NCI-H510A (cell line): ENCODE measurements around the gene PXK.
A peak's percentile ranks its signal among the peaks of the same experiment; 100 is the strongest.
"Not testable (repeated sequence)": the region's sequence is repeated elsewhere in the genome, so short reads cannot be mapped to it uniquely, and the experiment has no call there.

ENCODE experiments used
- DNase-seq: peaks from one replicate; lab custom pipeline; 2025; lab: John Stamatoyannopoulos, UW

PXK gene

DNA sequence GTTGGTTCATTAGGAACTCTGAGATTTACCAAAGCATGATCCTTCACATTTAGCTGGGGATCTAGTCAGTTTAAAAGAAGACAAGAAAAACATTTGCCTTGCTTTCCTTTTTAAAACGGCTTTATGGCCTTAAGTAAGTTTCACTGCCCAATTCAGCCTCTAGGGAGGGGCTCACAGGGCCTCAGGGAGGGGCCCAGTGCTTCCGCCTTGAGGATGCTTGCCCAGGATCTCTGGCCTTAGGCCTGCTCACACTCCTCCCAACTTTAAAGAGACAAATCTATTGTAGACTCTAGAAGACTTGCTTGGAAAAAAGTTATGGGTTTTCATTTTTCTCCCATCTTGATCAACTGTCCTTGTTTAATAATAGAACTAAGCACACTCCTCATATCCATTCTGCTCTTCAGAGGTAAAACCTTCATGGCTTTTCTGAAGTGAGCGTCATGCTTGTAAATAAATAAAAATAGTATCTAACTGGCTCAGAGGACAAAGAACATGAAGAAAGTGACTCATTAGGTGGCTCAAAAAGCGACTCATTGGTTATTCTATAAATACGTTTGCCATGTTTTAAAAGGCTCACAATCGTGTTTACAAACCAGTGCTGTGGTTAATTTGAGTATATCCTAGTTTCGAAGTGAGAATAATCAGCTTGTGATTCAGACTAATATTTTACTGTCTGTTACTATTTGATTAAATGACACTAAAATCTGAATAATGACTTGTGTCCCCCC is 87.3 kb downstream of the PXK start:
- DNase-seq: no peak

- no peak for DNase-seq
These were observed 88.3 kb downstream of the PXK start for GRCh38 chr3:58421004-58421403.

- DNase-seq: no peak
These were observed 90.1 kb downstream of the PXK start for GRCh38 chr3:58422756-58423325.

- DNase-seq: no peak
These were observed 91.9 kb downstream of the PXK start for GRCh38 chr3:58424613-58425012.

GRCh38 chr3:58425782-58426181 is 93.1 kb downstream of the PXK start:
- DNase-seq: no peak

DNA sequence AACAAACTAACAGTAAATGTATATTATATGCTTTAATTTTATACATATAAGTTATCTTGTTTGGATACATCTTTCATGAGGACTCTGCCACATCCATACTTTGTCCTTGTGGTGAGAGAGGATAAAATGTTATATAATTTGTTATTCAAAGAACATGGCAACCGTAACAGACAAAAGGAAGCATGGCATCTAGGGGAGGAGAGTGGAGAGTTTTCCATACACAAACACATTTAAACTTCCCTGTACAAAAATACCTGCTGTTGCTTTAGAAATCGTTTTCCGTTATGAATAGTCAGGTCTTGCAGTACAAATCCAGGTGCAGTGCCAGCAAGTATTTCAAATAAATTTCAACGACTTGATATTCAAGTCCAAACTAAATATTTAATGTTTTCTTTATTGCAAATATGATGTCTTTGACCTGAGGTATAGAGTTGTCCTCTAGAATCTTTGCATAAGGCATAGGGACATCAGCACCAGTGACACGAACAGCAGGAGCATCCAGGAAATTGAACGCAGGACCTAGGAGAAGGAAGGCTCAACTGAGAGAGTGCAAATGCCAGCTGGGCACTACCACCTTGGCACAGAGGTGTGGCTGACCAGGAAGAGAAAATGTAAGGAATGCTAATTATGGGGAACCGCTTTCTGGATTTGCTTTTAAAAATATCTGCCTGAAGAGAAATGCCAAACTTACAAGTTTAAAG is 95.1 kb downstream of the PXK start:
- no peak for DNase-seq

- no peak for DNase-seq
These were observed 97.0 kb downstream of the PXK start for GRCh38 chr3:58429657-58430056.

DNA sequence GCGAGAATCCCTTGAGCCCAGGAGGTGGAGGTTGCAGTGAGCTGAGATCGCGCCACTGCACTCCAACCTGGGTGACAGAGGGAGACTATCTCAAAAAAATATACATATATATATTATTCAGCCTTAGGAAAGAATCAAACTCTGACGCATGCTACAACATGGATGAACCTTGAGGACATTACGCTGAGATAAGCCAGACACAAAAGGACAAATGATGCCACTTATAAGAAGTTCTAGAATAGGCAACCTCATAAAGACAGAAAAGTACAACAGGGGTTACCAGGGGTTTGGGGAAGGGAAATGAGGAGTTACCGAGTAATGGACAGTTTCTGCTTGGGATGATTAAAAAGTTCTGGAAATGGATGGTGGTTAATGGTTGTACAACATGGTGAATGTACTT is 100.2 kb downstream of the PXK start:
- DNase-seq: no peak

DNA sequence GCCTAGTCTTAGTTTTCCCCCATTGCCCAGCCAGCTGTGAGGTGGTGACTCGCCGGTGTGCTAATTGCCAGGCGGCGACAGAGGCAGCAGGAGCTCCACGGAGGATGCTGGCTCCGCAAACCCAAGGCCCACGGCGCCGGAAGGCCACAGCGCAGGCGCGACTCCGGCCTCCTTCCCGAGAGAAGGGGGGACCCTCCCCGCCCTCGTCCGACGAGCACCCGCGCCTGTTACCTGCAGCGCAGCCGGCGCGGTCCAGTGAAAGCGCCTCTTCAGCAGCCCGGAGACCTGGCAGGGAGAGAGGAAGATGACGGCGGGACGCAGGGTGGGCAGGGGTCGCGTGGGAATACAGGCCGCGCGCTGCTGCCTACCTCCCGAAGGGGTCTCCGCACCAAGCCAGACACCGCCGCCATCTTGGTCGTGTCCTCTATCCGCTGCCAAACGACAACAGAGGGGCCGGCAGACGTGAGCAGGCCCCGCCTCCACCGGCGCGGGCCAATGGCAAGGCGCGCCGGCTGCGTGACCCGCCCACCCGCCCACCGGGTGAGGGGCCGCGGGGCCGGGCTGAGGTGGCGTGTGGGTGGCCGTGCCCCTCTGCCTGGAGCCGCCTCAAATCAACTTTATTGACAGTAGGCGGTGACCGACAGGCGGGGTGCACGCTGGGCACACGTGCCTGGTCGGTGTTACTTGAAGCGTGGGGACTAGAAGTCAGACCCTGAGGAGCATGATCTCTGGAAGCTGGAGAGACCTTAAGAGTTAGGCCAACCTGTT is 100.9 kb downstream of the PXK start, which contains the start of gene PDHB:
Gene PDHB, minus strand, starts transcription at position 433 of the 768 bp plus-strand sequence. Its CDS starts 23 bp downstream, at position 410.
- DNase-seq: peak; percentile 61

DNA sequence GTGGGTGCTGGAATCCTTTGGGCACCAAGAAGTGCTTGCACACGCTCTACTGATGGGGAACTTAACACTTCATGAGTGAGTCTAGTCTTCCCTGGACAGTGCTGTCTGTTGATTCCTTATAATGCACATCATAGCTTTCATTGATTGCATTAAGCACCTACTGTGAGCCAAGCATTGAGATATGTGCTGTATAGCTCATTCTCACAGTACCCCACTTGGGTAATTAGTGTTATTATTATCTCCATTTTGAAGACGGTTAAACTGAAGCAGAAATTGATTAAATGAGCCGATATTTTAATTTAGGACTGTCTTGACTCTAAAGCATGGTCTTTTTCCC is 101.4 kb downstream of the PXK start:
- DNase-seq: no peak

GRCh38 chr3:58434511-58434910 is 101.8 kb downstream of the PXK start:
- DNase-seq: no peak

DNA sequence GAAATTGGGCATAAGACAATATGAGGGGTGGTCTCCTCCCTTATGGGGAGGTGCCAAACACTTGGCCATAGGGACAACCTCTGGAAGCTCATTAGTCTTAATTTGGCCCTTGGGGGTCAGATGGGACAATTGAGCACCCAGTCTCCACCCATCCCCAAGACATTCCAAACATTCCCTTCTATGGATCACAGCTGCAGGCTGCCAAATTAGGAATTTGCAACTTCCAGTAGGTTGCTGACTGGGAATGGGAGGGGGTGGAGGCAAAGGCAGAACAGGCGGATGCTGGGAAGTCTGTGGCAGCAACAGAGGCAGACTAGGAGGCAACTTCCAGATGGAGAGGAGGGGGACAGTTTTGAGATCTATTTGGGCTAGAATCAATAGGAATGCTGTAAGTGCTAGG is 102.3 kb downstream of the PXK start:
- DNase-seq: no peak

- not testable (repeated sequence) for DNase-seq
These were observed 104.6 kb downstream of the PXK start for GRCh38 chr3:58437276-58437675.

DNA sequence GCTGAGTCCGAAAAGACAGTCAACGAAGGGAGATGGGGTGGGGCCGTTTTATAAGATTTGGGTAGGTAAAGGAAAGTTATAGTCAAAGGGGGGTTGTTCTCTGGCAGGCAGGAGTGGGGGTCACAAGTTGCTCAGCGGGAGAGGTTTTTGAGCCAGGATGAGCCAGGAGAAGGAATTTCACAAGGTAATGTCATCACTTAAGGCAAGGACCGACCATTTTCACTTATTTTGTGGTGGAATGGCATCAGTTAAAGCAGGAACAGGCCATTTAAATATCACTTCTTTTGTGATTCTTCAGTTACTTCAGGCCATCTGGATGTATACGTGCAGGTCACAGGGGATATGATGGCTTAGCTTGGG is 108.3 kb downstream of the PXK start:
- not testable (repeated sequence) for DNase-seq

DNA sequence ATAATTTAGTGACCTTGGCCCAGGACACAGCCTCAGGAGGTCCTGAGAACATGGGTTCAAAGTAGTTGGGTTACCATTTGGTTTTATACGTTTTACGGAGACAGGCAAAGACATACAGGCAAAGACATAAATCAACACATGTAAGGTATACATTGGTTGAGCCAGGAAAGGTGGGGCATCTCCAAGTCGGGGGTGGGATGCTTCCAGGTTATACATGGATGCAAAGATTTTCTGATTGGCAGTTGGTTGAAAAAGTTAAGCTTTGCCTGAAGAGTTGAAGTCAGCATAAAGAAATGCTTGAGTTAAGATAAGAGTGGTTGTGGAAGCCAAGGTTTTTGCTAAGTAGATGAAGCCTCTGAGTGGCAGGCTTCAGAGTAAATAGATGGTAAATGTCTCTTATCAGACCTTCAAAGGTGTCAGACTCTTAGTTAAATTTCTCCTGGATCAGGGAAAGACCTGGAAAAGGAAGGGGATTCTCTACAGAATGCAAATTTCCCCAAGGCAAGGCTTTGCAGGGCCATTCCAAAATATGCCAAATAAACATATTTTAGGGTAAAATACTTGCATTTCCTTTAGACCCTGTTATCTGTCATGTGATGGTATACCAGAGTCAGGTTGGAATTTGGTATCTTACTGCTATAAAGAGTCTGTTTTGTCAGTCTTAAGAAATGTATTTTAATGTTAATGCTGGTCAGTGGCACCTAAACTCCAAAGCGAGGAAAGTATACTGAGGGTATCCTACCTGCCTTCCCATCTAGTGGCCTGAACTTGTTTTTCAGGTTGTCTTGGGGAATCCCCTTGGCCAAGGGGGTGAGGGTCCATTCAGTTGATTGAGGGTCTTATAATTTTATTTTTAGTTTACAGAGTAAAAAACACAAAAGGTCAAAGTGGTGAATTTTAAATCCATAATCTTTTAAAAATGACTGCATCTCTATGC is 109.1 kb downstream of the PXK start:
- DNase-seq: no peak

- no peak for DNase-seq
These were observed 119.5 kb downstream of the PXK start for GRCh38 chr3:58452176-58452575.

DNA sequence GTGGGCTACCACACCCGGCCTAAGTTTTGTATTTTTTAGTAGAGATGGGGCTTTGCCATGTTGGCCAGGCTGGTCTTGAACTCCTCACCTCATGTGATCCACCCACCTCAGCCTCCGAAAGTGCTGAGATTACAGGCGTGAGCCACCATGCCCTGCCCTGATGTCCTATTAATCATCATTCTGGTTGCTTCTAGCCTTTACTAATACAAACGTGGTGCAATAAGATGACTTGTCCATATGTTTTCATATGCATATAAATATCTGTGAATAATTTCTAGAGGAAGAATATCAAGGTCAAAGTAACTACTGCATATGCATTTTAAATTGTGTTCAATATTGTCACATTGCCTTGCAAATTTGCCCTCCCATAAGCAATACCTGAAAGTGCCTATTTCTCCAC is 126.5 kb downstream of the PXK start:
- no peak for DNase-seq

GRCh38 chr3:58462829-58463180 is 130.1 kb downstream of the PXK start:
- no peak for DNase-seq

DNA sequence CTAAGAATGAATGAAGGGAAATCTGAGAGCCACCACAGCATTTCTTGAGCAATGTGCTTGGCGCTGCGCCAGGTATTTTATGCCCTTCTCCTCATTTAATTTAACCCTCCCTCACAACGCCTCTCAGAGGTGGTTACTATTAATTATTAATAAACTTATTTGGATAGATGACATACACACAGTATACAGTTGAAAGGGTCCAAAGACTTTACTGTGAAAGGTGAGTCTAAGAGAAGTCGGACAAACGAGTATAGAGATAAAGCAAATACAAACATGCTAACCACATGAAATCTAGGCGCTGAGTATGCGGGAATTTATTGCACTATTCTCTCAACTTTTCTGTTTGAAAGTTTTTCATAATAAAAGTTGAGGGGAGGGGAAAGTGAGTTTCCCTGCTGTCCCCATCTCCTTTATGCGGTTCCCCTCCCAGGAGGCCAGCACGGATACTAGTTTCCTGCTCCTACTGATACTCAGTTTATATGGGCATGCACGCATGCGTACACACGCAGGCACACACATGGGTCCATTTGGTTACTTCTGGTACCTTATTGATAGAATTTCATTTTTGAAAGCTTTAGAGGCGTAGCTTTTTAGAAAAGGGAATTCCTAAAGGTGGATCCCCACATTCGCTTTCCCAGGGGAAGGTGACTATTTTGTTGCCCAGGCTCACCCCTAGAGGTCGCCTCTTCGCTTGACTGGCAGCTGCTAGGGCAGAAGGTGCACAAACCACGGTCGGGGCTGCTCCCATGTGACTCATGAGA is 130.7 kb downstream of the PXK start:
- DNase-seq: no peak

- DNase-seq: no peak
These were observed 131.2 kb downstream of the PXK start for GRCh38 chr3:58463942-58464271.

DNA sequence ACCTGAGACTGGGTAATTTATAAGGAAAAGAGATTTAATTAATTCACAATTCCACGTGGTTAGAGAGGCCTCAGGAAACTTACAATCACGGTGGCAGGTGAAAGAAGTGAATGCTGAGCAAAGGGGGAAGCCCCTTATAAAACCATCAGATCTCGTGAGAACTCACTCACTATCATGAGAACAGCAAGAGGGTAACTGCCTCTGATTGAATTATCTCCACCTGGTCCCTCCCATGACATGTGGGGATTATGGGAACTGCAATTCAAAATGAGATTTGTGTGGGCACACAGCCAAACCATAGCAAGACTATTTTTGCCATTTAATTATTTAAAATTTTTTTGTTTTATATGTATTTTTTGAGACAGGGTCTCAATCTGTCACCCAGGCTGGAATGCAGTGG is 132.2 kb downstream of the PXK start:
- DNase-seq: no peak
